Endometrial microvascular endothelial cells (primary cell): Measurements from ENCODE around the gene USP36. TPM values are rescaled to one million over a fixed set of nuclear protein-coding genes. Genes with fewer than 3 reads are reported as not detected.

Experiments
- in situ Hi-C: cut with HindIII; loops from 2 replicates; pipeline ENCODE4 v1.10.0; 2017; ENCODE audit warnings: low sequenced_read_pairs, low pct_unique_long_range_greater_than_20kb; ENCODE audit errors: inconsistent ontology term
- total RNA-seq: library from RNA; depleted of rRNA; stranded (reverse); fragments of >200 nt; gene quantifications from one replicate; pipeline ENCODE4 v1.2.3, GENCODE V29; 2015; ENCODE audit errors: inconsistent ontology term

The USP36 gene
- total RNA-seq, 1 donor from 2014 or later, result 38.4 TPM

- in situ Hi-C loops, result loop anchor here (25.0 kb wide), 1 partner anchor 143 kb away; the partner anchor contains the start of gene LGALS3BP
Observed at GRCh38 chr17:78844301-78845005, 3.8 kb upstream of the USP36 start.

- in situ Hi-C loops, result loop anchor here (25.0 kb wide), 1 partner anchor 144 kb away; the partner anchor contains the start of gene LGALS3BP
Observed at GRCh38 chr17:78842881-78843565, 2.4 kb upstream of the USP36 start.

- in situ Hi-C loops, result loop anchor here (25.0 kb wide), 1 partner anchor 147 kb away; the partner anchor contains the start of gene LGALS3BP
Observed at GRCh38 chr17:78840530-78840779, 159 bp downstream of the USP36 start.

GRCh38 chr17:78839762-78840529, 668 bp downstream of the USP36 start:
- in situ Hi-C loops, result loop anchor here (25.0 kb wide), 1 partner anchor 147 kb away; the partner anchor contains the start of gene LGALS3BP

- in situ Hi-C loops, result loop anchor here (25.0 kb wide), 1 partner anchor 148 kb away; the partner anchor contains the start of gene LGALS3BP
Observed at GRCh38 chr17:78839235-78839761, 1.3 kb downstream of the USP36 start.

- in situ Hi-C loops, result loop anchor here (25.0 kb wide), 1 partner anchor 149 kb away; the partner anchor contains the start of gene LGALS3BP
Observed at GRCh38 chr17:78838574-78839005, 2.0 kb downstream of the USP36 start.

- in situ Hi-C loops, result loop anchor here (25.0 kb wide), 1 partner anchor 151 kb away; the partner anchor contains the start of gene LGALS3BP
Observed at GRCh38 chr17:78836420-78837021, 4.1 kb downstream of the USP36 start.

GRCh38 chr17:78834571-78834970, 6.0 kb downstream of the USP36 start:
- in situ Hi-C loops, result loop anchor here (25.0 kb wide), 1 partner anchor 153 kb away; the partner anchor contains the start of gene LGALS3BP

GRCh38 chr17:78832541-78832810, 8.1 kb downstream of the USP36 start:
- in situ Hi-C loops, result loop anchor here (25.0 kb wide), 1 partner anchor 155 kb away; the partner anchor contains the start of gene LGALS3BP

GRCh38 chr17:78831688-78832540, 8.7 kb downstream of the USP36 start:
- in situ Hi-C loops, result loop anchor here (25.0 kb wide), 1 partner anchor 155 kb away; the partner anchor contains the start of gene LGALS3BP

GRCh38 chr17:78829477-78829876, 11.1 kb downstream of the USP36 start:
- in situ Hi-C loops, result loop anchor here (25.0 kb wide), 1 partner anchor 158 kb away; the partner anchor contains the start of gene LGALS3BP

GRCh38 chr17:78828470-78829185, 12.0 kb downstream of the USP36 start:
- in situ Hi-C loops, result loop anchor here (25.0 kb wide), 1 partner anchor 159 kb away; the partner anchor contains the start of gene LGALS3BP

GRCh38 chr17:78826836-78827509, 13.6 kb downstream of the USP36 start:
- in situ Hi-C loops, result loop anchor here (25.0 kb wide), 1 partner anchor 160 kb away; the partner anchor contains the start of gene LGALS3BP

- in situ Hi-C loops, result loop anchor here (25.0 kb wide), 1 partner anchor 161 kb away; the partner anchor contains the start of gene LGALS3BP
Observed at GRCh38 chr17:78826421-78826820, 14.2 kb downstream of the USP36 start.

GRCh38 chr17:78825696-78826095, 14.9 kb downstream of the USP36 start:
- in situ Hi-C loops, result loop anchor here (25.0 kb wide), 1 partner anchor 162 kb away; the partner anchor contains the start of gene LGALS3BP

GRCh38 chr17:78824240-78824639, 16.4 kb downstream of the USP36 start:
- in situ Hi-C loops, result no loop called here
